ENCODE measurements around the gene ETS2.

DNA sequence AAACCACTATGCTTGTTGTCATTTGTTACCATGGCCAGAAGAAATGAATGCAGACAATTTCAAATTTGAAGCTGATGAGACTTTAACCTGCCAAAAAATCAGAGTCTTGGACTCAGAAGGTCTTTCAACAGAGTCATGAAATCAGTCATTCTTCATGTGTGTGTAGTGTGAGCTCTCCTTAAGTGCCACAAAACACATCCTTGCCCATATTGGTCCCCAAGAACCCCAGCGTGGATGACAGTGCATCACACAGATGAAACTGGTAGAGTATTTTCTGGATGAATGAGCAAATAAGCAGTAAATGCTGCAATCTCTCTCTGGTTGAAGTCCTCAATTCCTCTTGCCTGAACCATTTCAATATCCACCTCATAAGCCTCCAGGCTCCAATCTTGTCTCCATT, 28.7 kb upstream of the ETS2 start:
- TF ChIP-seq, protein P1, sequence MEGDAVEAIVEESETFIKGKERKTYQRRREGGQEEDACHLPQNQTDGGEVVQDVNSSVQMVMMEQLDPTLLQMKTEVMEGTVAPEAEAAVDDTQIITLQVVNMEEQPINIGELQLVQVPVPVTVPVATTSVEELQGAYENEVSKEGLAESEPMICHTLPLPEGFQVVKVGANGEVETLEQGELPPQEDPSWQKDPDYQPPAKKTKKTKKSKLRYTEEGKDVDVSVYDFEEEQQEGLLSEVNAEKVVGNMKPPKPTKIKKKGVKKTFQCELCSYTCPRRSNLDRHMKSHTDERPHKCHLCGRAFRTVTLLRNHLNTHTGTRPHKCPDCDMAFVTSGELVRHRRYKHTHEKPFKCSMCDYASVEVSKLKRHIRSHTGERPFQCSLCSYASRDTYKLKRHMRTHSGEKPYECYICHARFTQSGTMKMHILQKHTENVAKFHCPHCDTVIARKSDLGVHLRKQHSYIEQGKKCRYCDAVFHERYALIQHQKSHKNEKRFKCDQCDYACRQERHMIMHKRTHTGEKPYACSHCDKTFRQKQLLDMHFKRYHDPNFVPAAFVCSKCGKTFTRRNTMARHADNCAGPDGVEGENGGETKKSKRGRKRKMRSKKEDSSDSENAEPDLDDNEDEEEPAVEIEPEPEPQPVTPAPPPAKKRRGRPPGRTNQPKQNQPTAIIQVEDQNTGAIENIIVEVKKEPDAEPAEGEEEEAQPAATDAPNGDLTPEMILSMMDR (conservative IDR thresholded peaks at IDR 0.05; ENCODE audit: low read depth, low read length) = no peak
- no peak for TF ChIP-seq EZH2 (IDR thresholded peaks at IDR 0.05; ENCODE audit: low read length, unreplicated experiment)
- TF ChIP-seq EZH2phosphoT487 (IDR thresholded peaks at IDR 0.05; ENCODE audit: borderline replicate concordance, low read length) = no peak
